Thyroid gland (tissue), 4 donors: Measurements from ENCODE around the gene GALNT1. TPM values are rescaled to one million over a fixed set of nuclear protein-coding genes. Genes with fewer than 3 reads are reported as not detected.

Experiments
- DNase-seq, 2 donors: peaks; one replicate each; pipeline ENCODE4 v3.0.0-alpha.2; 2019
- H3K27ac ChIP-seq, 3 donors: fragments of 200-600 bp; sonication (generic); 1 replicate in 2 of 3; 2 replicates in 1 of 3; pipeline ENCODE4 v1.5.1; 2016 to 2019; ENCODE audit warnings: mild to moderate bottlenecking in 1 of 3, moderate library complexity in 1 of 3
- H3K27me3 ChIP-seq: fragments of 200-600 bp; sonication (generic); one replicate; pipeline ENCODE4 v1.5.1; 2019
- H3K36me3 ChIP-seq, 2 donors: fragments of 200-600 bp; sonication (generic); one replicate each; pipeline ENCODE4 v1.5.1; 2016 to 2019
- H3K4me1 ChIP-seq, 2 donors: fragments of 200-600 bp; sonication (generic); one replicate each; pipeline ENCODE4 v1.5.1; 2017 to 2019
- H3K4me3 ChIP-seq, 3 donors: fragments of 200-600 bp; sonication (generic); replicated peaks in 1 of 3; 1 replicate in 2 of 3; 2 replicates in 1 of 3; pipeline ENCODE4 v1.5.1; 2016; ENCODE audit warnings: mild to moderate bottlenecking in 1 of 3
- H3K9me3 ChIP-seq: fragments of 200-600 bp; sonication (generic); one replicate; pipeline ENCODE4 v1.5.1; 2017
- CTCF ChIP-seq, 6 experiments: fragments of 200-600 bp in 3 of 6; fragments of 450-650 bp in 3 of 6; sonication (generic) in 3 of 6; IDR thresholded peaks; one replicate each; pipeline ENCODE4 v1.5.1; 2016 to 2019; ENCODE audit warnings: antibody characterized with exemption in 6 of 6, mild to moderate bottlenecking in 2 of 6, inconsistent platforms in 1 of 6, moderate library complexity in 1 of 6
- POLR2A ChIP-seq, 2 donors: fragments of 450-650 bp; IDR thresholded peaks; one replicate each; pipeline ENCODE4 v1.6.1; 2017; ENCODE audit warnings: antibody characterized with exemption in 2 of 2, mild to moderate bottlenecking in 2 of 2, moderate library complexity in 1 of 2
- WGBS, 2 donors: methylation state at CpG; one replicate each; pipeline ENCODE4 v1.1.5; 2017; 5-methylcytosine and 5-hydroxymethylcytosine counted together
- intact Hi-C: fragments of 100-400 bp; cut with DNase I; formaldehyde crosslinking; loops from one replicate; pipeline ENCODE4 v1.15.1; 2023
- total RNA-seq, 4 donors: library from RNA; depleted of rRNA; stranded (reverse); fragments of >200 nt; gene quantifications; one replicate each; pipeline ENCODE4 v1.2.3, GENCODE V29; 2016

GALNT1 gene
- total RNA-seq, 4 donors from 2014 or later = 38.7 to 191 (median 46.3) TPM

DNA sequence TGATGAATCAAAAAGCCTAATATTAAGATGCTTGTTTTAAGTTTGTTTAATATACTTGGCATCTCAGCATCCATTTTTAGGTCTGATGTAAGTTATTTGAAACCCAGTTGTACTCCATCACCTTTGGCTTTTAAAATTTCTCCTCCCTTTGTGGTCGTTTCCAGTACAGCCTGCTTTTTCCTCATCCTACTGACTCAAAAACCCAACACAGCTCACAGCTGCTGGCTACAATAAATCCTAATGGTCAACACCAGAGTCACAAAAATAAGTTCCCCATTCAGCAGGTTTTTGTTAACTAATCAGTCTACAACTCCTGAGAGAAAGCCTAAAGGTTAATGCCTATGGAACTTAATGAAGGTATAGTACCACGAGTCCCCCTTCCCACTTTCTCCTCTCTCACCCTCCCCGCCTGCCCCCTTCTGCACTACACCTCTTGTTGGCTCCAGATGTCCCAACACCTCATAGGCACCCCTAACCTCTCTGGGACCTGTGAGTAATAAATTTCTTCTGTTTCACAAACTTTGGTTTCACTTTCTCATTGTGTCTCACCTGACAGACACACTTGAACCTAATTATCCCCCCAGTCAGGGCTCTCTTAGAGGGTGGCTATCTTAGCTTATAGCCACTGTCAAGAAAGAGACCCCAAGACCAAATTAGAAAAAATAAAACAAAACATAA lies 148.6 kb downstream of the GALNT1 start:
- H3K27ac ChIP-seq = no peak overlapping the region
- no peaks in the 10 kb centered on the region for H3K4me1 ChIP-seq
- no peaks in the 10 kb centered on the region for H3K9me3 ChIP-seq
- H3K4me3 ChIP-seq = no peak overlapping the region
- TF ChIP-seq CTCF (IDR thresholded peaks at IDR 0.05) (no peak), POLR2A (IDR thresholded peaks at IDR 0.05) (no peak)
- H3K36me3 ChIP-seq = no peaks in the 10 kb centered on the region
- 71 to 80% methylated on average over 3 of the region's 3 CpGs for WGBS, 2 donors
- intact Hi-C loops = no loop called here
- no peak for DNase-seq
- H3K27me3 ChIP-seq = no peaks in the 10 kb centered on the region

- Histone ChIP-seq H3K9me3 (no peaks in the 10 kb centered on the region), H3K27ac (no peak overlapping the region)
- intact Hi-C loops = no loop called here
Observed at GRCh38 chr18:35730691-35731370, 149.3 kb downstream of the GALNT1 start.

DNA sequence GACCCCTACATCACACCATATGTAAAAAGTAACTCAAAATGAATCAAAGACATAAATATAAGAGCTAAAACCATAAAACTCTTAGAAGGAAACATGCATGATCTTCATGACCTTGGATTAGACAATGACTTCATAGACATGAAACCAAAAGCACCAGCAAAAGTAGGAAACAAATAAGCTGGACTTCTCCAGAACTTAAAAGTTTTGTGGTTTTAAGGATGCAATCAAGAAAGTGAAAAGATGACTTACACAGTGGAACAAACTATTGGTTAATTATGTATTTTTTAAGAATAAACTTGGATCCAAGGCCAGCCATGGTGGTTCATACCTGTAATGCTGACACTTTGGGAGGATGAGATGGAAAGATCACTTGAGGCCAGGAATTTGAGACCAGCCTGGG lies 150.2 kb downstream of the GALNT1 start:
- H3K4me1 ChIP-seq = no peaks in the 10 kb centered on the region
- TF ChIP-seq POLR2A (IDR thresholded peaks at IDR 0.05) (no peak), CTCF (IDR thresholded peaks at IDR 0.05) (no peak)
- H3K27ac ChIP-seq = no peak overlapping the region
- H3K4me3 ChIP-seq = no peak overlapping the region
- intact Hi-C loops = no loop called here
- H3K27me3 ChIP-seq = no peaks in the 10 kb centered on the region
- no peaks in the 10 kb centered on the region for H3K36me3 ChIP-seq
- no peaks in the 10 kb centered on the region for H3K9me3 ChIP-seq
- no peak for DNase-seq

More at GRCh38 chr18:35730691-35731370, 149.3 kb downstream of the GALNT1 start:
- Histone ChIP-seq H3K4me3 (no peak overlapping the region), H3K4me1 (no peaks in the 10 kb centered on the region), H3K36me3 (no peaks in the 10 kb centered on the region), H3K27me3 (no peaks in the 10 kb centered on the region)
- DNase-seq = no peak
- WGBS, 2 donors = 73 to 89% methylated on average over 12 of the region's 12 CpGs
- TF ChIP-seq CTCF (IDR thresholded peaks at IDR 0.05) (no peak), POLR2A (IDR thresholded peaks at IDR 0.05) (no peak)

GRCh38 chr18:35732162-35732561 lies 150.6 kb downstream of the GALNT1 start:
- H3K4me1 ChIP-seq = no peaks in the 10 kb centered on the region
- no peaks in the 10 kb centered on the region for H3K27me3 ChIP-seq
- no peaks in the 10 kb centered on the region for H3K9me3 ChIP-seq
- no peak for DNase-seq
- H3K4me3 ChIP-seq = no peak overlapping the region
- intact Hi-C loops = no loop called here
- 44 to 93% methylated on average over 1 of the region's 1 CpG for WGBS, 2 donors
- H3K27ac ChIP-seq = no peak overlapping the region
- no peaks in the 10 kb centered on the region for H3K36me3 ChIP-seq
- TF ChIP-seq POLR2A (IDR thresholded peaks at IDR 0.05) (no peak), CTCF (IDR thresholded peaks at IDR 0.05) (no peak)

DNA sequence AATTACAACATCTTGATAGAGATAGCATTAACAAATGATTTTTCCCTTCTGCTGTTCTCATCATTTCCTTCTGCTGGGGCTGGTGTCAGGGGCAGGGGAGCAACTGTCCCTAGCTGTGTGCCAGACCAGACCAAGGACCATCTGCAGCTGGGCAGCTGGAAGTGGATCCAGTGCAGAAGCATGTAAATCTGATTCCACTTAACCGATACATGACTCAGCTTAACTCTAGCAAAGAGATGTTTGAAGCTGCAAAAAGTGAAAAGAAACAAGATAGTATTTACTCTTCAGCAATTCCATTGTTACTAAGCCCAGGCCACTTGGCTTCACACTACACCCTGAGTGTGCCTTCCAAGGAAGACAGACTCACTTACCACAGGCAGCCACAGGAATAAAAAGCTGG lies 151.1 kb downstream of the GALNT1 start:
- no peaks in the 10 kb centered on the region for H3K4me1 ChIP-seq
- TF ChIP-seq POLR2A (IDR thresholded peaks at IDR 0.05) (no peak), CTCF (IDR thresholded peaks at IDR 0.05) (no peak)
- no peak for DNase-seq
- H3K27ac ChIP-seq = no peak overlapping the region
- no peak overlapping the region for H3K4me3 ChIP-seq
- WGBS, 2 donors = 80 to 95% methylated on average over 1 of the region's 1 CpG
- H3K36me3 ChIP-seq = no peaks in the 10 kb centered on the region
- no peaks in the 10 kb centered on the region for H3K27me3 ChIP-seq
- intact Hi-C loops = no loop called here
- H3K9me3 ChIP-seq = no peaks in the 10 kb centered on the region
